ENCODE results near the gene OSGIN1.

- no peak for TF ChIP-seq CTCF (IDR thresholded peaks at IDR 0.05; ENCODE audit: low read depth, low read length)
- TF ChIP-seq EZH2phosphoT487 (IDR thresholded peaks at IDR 0.05; ENCODE audit: low read depth): no peak
These were observed 7.5 kb upstream of the OSGIN1 start for GRCh38 chr16:83945587-83945986.
